NCI-H2107 treated with DMSO at 0.1 percent for 48 hours (cell line): Measurements from ENCODE around the gene ATP2B2.

Source experiments
- DNase-seq: peaks from one replicate; lab custom pipeline; 2025; ENCODE audit not compliant: unreplicated experiment; lab: John Stamatoyannopoulos, UW

The ATP2B2 gene

DNA sequence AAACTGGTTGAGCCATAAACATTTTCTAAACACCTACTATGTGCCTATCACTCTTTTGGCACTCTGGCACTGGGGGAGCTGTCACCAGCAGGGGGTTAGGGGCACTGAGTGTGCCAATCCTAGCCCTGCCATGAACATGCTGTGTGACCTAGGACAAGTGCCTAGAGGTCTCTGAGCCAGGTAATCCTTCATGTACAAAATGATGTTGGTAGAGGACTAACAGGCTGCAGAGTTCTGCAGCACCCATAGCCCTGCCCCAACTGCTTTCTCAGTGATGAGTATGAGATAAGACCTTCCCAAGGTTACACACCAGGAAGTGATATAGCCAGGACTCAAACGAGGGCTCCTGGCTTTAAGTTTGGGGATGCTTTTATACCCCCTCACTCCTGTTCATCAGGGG, 99.6 kb downstream of the ATP2B2 start:
- no peak for DNase-seq

DNA sequence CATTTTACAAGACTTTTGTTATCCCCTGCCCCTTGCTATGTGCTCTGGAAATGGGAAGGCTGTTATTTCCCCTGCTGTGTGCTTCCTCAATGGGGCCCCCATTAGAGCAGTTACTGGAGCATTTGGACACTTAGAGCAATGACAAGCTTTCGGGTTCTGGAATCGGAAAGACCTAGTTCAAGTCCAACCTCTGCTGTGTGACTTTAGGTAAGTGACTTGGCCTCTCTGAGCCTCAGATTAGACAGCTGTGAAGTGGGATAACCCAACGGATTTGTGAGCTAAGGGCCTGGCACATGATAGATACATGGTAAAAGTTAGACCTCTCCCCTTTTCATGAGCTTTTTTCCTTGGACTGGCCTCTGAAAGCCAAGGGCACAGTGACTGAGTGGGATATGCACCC, 100.5 kb downstream of the ATP2B2 start:
- no peak for DNase-seq

DNA sequence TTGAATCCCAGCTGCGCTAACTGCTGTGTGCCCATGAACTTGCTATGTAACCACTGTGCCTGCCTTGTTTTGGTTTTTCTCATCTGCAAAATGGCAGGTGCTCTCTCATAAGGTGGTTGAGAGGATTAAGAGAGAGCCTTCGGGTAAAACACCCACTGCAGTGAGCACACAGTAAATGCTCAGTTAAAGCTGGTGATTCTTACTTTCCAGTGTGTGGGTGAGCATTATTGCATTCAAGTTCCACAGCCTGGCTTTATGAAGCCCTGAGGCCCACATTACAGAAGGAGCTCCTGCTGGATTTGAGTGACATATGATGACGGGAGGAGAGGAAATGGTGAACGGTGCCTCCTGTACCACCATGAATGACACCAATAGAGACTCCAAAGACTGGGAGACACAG, 101.0 kb downstream of the ATP2B2 start:
- DNase-seq, result no peak

DNA sequence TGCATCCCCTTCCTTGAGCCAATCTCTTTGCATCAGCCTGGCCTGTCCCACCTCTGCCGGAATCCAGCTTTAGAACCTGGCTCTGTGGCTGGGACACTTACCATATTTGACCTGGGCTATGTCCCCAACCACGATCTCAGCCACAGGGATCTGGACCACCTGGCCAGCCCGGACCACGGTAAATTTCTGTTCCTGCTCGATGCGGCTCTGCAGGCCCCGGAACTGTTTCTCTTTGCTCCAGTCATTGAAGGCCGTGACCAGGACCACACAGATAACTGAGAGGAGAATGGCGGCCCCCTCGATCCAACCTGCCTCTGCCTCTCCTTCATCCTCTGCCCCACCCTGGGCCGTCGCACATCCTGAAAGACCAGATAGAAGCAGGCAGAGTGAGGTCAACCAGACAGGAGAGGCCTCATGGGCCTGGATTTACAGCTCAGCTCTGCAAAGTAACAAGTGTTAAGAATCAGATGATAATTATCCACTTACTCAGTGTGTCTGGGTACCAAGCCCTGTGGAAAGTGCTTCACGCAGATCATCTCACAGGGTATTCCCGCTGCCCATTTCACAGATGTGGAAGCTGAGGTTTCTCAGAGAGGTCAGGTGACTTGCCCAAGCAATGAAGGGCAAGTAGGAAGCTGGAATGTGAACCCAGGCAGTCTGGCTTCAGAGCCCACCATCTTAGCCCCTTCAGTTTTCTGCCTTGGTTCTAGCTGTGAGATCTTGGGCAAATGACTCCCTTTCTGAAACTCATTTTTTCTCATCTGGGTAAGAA, 103.2 kb downstream of the ATP2B2 start:
- DNase-seq, result no peak

DNA sequence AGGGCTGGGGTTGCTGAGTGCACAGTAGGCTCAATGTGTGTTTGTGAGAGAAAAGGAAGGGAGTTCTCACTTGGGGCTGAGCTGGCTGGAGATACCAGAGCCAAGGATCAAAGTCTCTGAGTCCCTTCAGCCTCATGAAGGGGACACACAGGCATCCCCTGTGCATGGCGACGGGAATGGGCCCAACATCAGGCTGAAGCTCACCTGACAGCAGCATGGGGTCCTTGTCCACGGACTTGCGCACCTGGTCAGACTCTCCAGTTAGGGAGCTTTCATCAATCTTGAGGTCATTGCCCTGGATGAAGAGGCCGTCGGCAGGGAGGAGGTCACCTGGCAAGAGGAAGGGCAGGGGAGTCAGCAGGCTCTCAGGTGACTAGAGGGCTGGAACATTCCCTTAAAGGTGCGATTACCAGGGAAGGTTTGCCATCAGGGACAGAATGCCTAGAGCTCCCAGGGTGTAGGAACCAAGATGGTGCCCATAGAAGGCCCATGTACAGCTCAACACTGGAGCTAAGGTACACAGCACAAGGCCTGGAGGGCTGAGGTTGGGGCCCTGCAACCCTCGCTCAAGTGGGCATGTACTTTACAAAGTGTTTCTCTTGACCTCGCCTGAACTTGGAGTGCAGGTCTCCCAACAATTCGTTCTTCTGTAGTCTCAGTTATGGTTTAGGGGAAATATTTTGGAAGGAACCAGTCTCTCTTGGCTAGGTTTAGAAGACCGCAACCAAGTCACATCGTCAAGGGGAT, 104.5 kb downstream of the ATP2B2 start:
- DNase-seq, result no peak

DNA sequence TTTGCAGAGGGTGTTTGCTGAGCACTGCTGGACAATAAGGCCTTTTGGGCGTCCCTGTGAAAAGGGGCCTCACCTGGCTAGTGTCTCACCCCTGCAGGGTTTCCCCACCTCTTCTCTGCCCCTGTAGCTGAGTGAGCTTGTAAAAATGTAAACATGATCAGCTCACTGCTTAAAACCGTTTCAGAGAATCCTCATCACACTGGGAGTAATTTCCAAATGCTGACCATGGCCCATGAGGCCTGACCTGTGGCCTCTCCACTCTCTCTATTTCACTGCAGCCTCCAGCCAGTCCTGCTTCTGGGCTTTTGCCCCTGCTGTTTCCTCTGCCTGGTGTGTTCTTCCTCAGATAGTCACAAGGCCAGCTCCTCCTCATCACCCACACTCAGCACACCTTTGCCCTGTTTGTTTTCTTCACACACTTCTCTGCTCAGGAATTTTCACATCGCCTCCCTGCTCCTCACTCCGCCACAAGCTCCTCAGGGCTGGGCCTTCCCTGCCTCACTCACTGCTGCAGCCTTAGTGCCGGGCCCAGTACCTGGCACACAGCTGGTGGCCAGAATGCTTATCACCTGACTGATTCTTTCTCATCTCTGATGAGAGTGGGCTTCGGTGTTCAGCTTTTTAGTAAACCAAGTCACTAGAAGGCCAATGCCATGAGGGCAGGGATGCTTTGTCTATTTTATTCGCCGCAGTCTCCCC, 105.2 kb downstream of the ATP2B2 start:
- DNase-seq, result no peak

DNA sequence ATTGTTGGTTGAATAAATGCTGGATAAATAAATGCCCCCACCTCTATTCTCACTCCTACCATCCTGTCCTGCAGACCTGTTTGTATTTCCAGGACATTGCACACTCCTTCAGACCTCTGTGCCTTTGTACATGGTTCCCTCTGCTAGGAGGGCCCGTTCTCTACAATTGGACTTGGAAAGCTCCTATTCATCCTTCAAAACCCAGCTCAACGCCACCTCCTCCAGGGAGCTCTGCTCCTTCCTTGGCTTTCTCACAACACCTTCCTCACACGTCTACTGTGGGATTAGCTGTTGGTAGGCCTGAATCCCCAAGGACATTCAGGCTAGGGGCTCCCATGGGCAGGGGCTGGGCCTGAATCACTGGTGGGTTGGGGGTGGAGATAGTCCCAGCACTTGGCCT, 105.8 kb downstream of the ATP2B2 start:
- no peak for DNase-seq

DNA sequence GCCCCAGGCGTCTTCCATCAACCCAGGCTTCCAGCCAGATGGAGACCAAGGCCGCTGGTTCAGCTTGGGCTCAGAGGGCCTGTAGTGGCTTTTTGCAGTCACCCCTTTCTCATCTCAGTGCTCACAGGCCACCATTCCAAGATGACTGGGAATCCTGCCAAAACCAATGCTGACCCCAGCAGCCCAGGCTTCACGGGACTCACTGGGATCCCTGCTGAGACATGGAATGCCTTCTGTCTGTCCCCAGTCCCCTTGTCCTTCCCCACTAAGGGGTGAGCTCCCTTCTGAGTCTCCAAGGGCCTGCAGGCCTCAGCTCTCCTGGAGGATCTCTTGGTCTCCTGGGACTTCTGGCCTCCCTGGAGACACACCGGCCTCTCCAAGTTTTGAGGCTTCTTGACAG, 107.0 kb downstream of the ATP2B2 start:
- no peak for DNase-seq

DNA sequence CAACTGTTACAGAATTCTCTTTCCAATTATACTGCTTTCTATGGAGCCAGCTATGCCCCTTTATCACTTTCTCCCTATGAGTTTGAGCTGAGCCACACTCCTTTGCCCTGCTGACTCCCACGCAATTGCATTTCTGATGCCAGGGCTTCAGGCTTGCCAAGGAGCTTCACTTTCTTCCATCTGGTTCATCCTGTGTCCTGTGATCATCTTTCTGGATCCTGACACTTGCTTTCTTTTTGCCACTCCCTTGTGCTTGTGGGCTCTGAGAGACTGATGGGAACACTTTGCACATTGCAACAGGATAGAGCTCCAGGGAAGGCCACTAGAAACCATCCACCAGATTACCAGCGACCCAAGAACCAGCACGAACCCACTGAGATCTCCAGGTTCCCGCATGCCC, 107.5 kb downstream of the ATP2B2 start:
- DNase-seq, result no peak

DNA sequence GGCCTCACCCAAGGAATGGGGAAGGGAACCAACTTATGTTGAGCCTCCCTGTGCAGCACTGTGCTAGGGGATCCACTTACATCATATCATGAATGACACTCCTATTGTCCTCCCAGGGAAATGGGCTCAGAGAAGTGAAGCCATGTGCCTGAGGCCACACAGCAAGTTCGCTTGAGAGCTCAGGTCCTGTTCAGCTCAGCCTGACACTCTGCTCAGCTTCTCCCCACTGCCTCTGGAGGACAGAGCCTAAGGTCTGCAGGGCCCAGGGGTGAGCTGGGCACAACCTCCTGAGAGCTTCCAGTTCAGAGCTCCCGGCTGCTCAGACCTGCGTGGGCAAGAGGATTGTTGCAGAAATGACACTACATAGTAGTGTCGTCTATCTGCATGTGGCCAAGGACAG, 108.5 kb downstream of the ATP2B2 start:
- no peak for DNase-seq

DNA sequence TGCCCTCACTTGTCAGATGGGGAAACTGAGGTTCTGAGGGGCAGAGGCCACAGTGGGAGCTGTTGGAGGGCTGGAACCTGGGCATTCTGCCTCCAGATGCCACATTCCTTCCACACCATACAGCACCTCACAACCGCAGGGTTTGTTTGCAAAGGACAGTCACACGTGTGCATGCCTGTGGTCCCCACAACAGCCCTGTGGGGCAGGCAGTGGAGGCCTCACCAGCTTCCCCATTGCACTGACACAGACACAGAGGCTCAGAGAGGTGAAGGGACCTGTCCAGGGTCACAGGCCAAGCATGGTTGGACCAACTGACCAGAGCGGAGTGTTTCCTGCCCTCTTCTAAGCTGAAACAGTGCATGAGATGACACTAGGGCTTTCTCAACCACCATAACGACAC, 109.3 kb downstream of the ATP2B2 start:
- DNase-seq, result no peak

DNA sequence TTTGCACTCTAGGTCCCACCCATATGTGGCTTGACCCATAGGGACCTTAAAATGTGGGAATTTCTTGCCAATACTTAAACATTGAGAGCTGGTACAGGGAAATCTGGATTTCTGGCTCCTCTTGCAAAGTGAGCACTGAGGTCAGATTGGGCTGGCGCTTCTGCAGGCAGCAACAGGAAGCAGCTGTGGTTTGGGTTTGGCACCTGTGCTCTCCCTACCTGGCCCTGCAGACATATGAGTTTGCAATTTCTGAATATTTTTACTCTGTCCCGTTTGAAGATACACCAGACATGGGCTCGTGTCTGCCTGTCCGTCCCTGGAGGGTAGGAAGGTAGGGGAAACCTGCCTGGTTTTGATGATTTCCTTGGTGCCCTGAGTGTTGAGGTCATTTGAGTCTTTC, 109.7 kb downstream of the ATP2B2 start:
- DNase-seq, result no peak

DNA sequence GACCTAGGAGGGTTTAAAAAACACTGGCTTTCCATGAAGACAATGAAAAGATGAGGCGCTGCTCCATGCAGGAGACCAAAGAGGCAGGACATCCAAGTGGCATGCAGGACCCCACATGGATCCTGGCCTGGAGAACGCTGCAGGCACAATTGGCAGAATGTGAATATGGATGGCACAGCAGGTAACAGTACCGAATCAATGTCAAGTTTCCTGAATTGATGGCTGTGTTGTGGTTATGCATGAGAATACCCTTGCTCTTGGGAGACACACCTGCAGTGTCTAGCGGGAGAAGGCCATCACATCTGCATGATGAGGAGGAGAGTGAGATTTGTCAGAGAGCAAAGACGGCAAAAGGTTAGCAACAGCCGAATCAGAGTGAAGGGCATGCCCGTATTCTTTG, 110.2 kb downstream of the ATP2B2 start:
- DNase-seq, result no peak

DNA sequence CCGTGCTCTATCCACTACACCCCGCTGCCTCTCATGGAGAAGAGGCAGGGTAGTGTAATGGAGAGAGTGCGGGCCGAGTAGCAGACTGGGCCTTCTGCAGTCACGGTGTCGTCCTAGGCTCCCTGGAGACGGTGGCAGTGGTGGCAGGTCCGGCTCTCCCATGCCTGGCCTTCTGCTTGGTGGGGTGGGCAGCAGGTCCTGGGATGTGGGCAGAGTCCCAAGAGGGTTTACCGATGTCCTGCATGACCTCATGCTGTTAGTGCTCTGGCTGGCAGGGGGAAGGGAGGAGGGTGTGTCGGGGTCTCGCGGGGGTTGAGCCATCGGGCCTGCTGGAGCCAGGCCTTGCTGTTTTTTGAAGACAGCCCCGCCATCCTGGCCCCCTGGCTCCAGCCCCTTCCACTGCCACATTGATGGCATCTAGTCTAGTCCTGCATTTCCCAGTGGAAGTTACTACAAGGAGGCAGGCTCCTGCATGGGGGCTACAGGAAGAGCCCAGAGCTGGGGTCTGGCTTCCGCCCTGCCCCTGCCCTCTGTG, 110.8 kb downstream of the ATP2B2 start:
- no peak for DNase-seq

DNA sequence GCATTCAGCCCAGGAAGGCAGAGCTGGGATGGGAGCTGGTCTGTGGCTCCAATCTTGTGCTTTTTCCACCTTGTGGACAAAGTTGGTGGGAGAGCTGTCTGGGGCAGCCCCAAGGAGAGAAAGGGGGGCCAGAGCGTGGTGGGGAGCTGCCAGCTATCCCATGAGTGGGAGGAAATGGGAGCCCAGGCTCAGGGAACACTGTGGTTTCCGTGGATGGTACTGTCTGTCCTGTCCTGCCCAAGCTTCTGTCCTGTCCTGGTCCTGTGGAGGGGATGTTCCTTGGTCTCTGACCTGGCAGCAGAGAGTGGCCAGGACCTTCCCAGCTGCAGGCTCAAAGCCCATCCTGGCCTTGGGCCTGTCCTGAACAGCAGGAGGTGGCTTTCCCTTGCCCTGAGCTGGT, 111.9 kb downstream of the ATP2B2 start:
- no peak for DNase-seq

DNA sequence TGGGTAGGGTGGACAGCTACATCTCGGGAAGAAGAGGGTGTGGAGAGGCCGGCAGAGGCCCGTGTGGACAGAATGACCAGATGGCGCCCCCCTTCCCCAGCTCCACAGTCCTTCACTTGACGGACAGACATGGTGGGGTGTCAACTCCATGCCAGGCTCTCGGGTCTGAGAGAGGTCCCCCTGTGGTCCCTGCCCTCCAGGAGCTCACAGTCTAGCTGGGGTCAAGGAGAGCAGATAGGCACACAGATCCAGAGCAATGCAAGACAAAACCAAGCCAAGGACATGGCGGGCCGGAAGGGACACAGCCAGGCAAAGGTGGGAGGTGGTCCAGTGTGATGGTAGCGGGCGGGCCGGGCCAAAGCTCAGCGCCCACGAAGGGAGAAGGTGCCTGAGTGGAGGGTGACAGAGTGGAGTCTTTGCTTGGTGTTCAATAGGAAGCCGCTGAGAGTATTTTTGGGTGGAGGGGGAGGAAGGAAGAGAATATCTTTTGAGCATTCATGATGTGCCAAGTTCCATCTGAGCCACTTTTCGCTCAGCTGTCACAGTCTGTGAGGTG, 112.4 kb downstream of the ATP2B2 start:
- DNase-seq, result no peak

DNA sequence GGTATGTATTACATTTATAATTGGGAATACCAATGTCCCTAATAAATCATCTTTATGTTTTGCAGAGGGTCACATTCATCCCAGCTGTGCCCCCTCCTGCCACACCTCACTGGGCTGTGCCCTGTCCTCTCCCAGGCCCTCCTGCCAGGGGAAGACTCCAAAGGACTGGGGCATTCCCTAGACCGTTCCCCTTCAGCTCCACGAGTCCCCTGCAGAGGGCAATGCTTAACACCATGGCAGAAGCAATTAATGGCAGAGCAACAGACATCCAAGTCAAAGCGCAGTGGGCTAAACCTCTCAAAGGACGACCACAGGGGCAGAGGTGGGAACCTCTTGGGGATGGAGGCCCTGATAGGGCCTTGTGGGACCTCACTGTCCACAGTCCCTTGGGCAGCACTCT, 113.1 kb downstream of the ATP2B2 start:
- DNase-seq, result no peak

DNA sequence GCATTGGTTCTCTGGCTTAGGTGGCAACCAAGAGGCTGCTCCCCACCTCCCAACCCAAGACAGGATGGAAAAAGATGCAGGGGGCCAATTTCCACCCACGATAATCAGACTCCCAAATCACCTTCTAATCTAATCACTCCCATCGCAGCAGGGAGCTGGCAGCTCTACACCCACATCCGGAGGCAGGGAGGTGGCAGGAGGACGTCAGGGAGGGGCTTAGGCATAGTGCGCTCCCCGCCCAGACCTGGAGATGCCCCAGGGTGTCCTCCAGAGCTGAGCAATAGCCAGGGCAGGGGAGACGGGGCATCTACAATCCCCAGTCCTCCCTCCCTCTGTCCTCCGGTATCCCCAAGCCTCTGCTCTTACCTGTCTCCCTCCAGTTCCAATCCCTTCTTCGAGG, 114.0 kb downstream of the ATP2B2 start:
- DNase-seq, result no peak

DNA sequence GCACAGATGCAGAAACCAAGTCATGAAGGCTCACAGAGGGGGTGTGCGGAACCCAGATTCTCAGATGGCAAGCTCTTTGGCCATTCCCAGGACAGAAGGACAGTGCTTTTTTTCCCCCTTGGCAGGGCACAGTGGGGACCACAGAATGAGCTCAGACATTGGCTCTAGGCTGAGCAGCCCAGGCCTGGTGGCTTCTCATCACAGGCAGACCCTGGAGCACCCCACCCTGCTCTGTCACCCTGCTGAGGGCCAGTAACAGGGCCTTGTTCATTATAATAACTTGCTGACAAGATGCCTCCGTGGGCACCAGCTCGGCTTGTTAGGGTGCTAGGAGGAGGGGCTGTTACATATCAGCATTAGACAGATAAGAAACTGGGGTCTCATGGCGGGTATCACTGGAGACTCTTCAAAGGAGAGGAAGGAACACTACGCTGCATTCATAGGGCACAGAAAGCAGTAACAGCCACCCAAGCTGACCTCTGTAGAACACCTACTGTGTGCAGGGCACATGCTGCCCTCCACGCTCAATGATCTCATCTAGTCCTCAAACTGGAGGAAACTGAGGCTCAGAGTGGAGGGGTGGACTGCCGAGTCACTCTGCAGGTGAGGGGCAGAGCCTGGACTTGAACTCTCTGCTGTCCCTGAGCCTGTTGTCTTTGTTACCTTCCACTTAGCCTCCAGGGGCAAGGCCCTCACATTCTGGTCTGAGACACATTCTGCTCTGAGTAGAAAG, 114.6 kb downstream of the ATP2B2 start:
- DNase-seq, result no peak

DNA sequence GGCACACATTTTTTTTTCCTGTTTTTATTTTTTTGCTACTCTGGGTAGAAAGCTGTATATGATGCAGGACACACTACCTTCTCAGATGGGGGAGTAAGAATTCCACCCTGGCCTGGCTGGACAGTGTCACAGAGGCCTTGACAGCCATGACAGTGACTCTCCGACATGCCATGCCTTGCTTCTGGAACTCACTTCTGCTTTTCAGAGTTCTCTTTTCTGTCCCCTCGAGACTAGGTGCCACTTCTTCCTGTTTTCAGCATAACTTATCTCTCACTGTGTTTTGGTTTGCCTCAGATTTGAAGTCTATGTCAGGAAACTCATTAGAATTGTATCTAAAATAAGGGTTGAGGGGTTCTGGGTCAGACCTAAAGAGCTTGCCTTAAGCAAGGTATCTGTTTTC, 115.4 kb downstream of the ATP2B2 start:
- DNase-seq, result no peak

DNA sequence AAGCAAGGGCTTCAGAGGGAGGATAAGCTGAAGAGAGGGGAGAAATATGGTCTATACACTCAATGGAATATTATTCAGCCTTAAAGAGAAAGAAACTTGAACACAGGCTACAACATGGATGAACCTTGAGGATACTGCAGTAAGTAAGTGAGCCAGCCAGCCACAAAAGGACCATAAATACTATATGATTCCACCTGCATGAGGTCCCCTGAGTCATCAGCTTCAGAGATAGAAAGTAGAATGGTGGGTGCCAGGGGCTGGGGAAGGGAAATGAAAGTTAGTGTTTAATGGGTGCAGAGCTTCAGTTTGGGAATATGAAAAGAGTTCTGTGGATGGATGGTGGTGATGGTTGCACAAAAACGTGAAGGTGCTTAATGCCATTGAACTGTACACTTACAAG, 116.0 kb downstream of the ATP2B2 start:
- no peak for DNase-seq
